HCT116 (cell line): Measurements from ENCODE around the gene VASH2.
"Not testable (repeated sequence)": the region's sequence is repeated elsewhere in the genome, so short reads cannot be mapped to it uniquely, and the experiment has no call there.

Source experiments
- ATF3 ChIP-seq: IDR thresholded peaks from 2 replicates; pipeline ENCODE4 v1.6.1; 2012
- CBX3 ChIP-seq: IDR thresholded peaks from 2 replicates; pipeline ENCODE4 v1.6.1; 2012; ENCODE audit warnings: low read depth
- CEBPB ChIP-seq: IDR thresholded peaks from 2 replicates; pipeline ENCODE4 v1.6.1; 2012; ENCODE audit warnings: low read depth
- CTCF ChIP-seq, 3 experiments: fragments of 200-600 bp in 1 of 3; sonication (generic) in 1 of 3; IDR thresholded peaks in 2 of 3; conservative IDR thresholded peaks in 1 of 3; 2 replicates each; pipeline ENCODE4 v1.5.1; 2012 to 2017; ENCODE audit warnings: low read depth in 2 of 3, low read length in 2 of 3, antibody characterized with exemption in 1 of 3, borderline replicate concordance in 1 of 3, control low read depth in 1 of 3, mild to moderate bottlenecking in 1 of 3, mixed read lengths in 1 of 3, mixed run types in 1 of 3, moderate library complexity in 1 of 3; ENCODE audit not compliant: insufficient read depth in 1 of 3
- JUND ChIP-seq: IDR thresholded peaks from 2 replicates; pipeline ENCODE4 v1.6.1; 2012
- POLR2A ChIP-seq: IDR thresholded peaks from 2 replicates; pipeline ENCODE4 v1.7.0; 2011; ENCODE audit warnings: borderline replicate concordance; ENCODE audit not compliant: insufficient read depth, insufficient read length; ENCODE audit errors: extremely low read depth
- POLR2AphosphoS5 ChIP-seq: IDR thresholded peaks from 2 replicates; pipeline ENCODE4 v1.6.1; 2011; ENCODE audit warnings: mild to moderate bottlenecking, low read depth, low read length, moderate library complexity
- RAD21 ChIP-seq: IDR thresholded peaks from 2 replicates; pipeline ENCODE4 v1.6.1; 2012; ENCODE audit warnings: low read depth, mild to moderate bottlenecking
- SRF ChIP-seq: IDR thresholded peaks from 2 replicates; pipeline ENCODE4 v1.6.1; 2012; ENCODE audit warnings: low read depth
- ZBTB33 ChIP-seq: IDR thresholded peaks from 2 replicates; pipeline ENCODE4 v1.6.1; 2011; ENCODE audit warnings: mild to moderate bottlenecking, low read length, moderate library complexity; ENCODE audit not compliant: insufficient replicate concordance; ENCODE audit errors: extremely low read depth
- ZNF274 ChIP-seq: fragments of 200-500 bp; sonication (Bioruptor generic); IDR thresholded peaks from 2 replicates; pipeline ENCODE4 v1.6.1; 2014; ENCODE audit warnings: mild to moderate bottlenecking, low read depth, low read length, inconsistent platforms

GRCh38 chr1:212993960-212994359, 43.6 kb downstream of the VASH2 start:
- TF ChIP-seq CEBPB; CTCF (IDR thresholded peaks at IDR 0.05 in 2 of 3, conservative IDR thresholded peaks at IDR 0.05 in 1 of 3; ENCODE audit: borderline replicate concordance in 1 of 3, insufficient read depth in 1 of 3, low read depth in 2 of 3, low read length in 2 of 3); POLR2AphosphoS5; ZBTB33; POLR2A; RAD21; ATF3; ZNF274; SRF; JUND; CBX3: not testable (repeated sequence)
